Liver (tissue), 9 donors: ENCODE data around the gene SHC1. TPM values are rescaled to one million over a fixed set of nuclear protein-coding genes. Genes with fewer than 3 reads are reported as not detected.

ENCODE experiments used
- DNase-seq: peaks from one replicate; pipeline ENCODE4 v3.0.0-alpha.2; 2017; ENCODE audit warnings: low spot score
- H3K27ac ChIP-seq, 2 donors: one replicate each; pipeline ENCODE4 v1.7.0; 2013; ENCODE audit warnings: inconsistent platforms in 2 of 2, low read length in 2 of 2, control low read depth in 1 of 2, low read depth in 1 of 2, mild to moderate bottlenecking in 1 of 2
- H3K27me3 ChIP-seq, 4 donors: one replicate each; pipeline versions ENCODE4 v1.6.1 to v1.7.0; 2013; ENCODE audit warnings: low read length in 3 of 4, inconsistent platforms in 1 of 4, mild to moderate bottlenecking in 1 of 4, moderate library complexity in 1 of 4; ENCODE audit not compliant: control insufficient read depth in 4 of 4, insufficient read depth in 4 of 4
- H3K36me3 ChIP-seq, 4 donors: one replicate each; pipeline versions ENCODE4 v1.6.1 to v1.7.0; 2013; ENCODE audit warnings: low read length in 3 of 4, mild to moderate bottlenecking in 3 of 4, low read depth in 1 of 4, moderate library complexity in 1 of 4; ENCODE audit not compliant: control insufficient read depth in 4 of 4, insufficient read depth in 3 of 4
- H3K4me1 ChIP-seq, 4 donors: one replicate each; pipeline versions ENCODE4 v1.6.1 to v1.7.0; 2013; ENCODE audit warnings: low read length in 3 of 4, mild to moderate bottlenecking in 3 of 4, moderate library complexity in 1 of 4; ENCODE audit not compliant: control insufficient read depth in 4 of 4, insufficient read depth in 4 of 4
- H3K4me3 ChIP-seq, 3 donors: one replicate each; pipeline versions ENCODE4 v1.6.1 to v1.7.0; 2013; ENCODE audit warnings: low read length in 3 of 3, control low read depth in 1 of 3, low read depth in 1 of 3, mild to moderate bottlenecking in 1 of 3
- H3K9ac ChIP-seq, 2 donors: one replicate each; pipeline ENCODE4 v1.7.0; 2013; ENCODE audit warnings: low read length in 2 of 2, mild to moderate bottlenecking in 2 of 2, moderate library complexity in 2 of 2, control low read depth in 1 of 2, low read depth in 1 of 2
- H3K9me3 ChIP-seq, 4 donors: one replicate each; pipeline versions ENCODE4 v1.6.1 to v1.7.0; 2013; ENCODE audit warnings: low read length in 3 of 4; ENCODE audit not compliant: control insufficient read depth in 4 of 4
- FOXA1 ChIP-seq: IDR thresholded peaks from 2 replicates; pipeline ENCODE4 v1.6.1; 2016; ENCODE audit warnings: antibody characterized with exemption
- FOXA2 ChIP-seq: IDR thresholded peaks from 2 replicates; pipeline ENCODE4 v1.6.1; 2016; ENCODE audit warnings: antibody characterized with exemption
- GABPA ChIP-seq, 2 donors: IDR thresholded peaks in 1 of 2; conservative IDR thresholded peaks in 1 of 2; 2 replicates each; pipeline ENCODE4 v1.6.1; 2016; ENCODE audit warnings: antibody characterized with exemption in 2 of 2, mild to moderate bottlenecking in 1 of 2, moderate library complexity in 1 of 2
- HNF4A ChIP-seq, 2 donors: conservative IDR thresholded peaks; 2 replicates each; pipeline ENCODE4 v1.6.1; 2016; ENCODE audit warnings: antibody characterized with exemption in 2 of 2, mild to moderate bottlenecking in 2 of 2
- JUND ChIP-seq, 2 donors: IDR thresholded peaks; 2 replicates each; pipeline ENCODE4 v1.6.1; 2016; ENCODE audit warnings: antibody characterized with exemption in 2 of 2
- NR2F2 ChIP-seq: IDR thresholded peaks from 2 replicates; pipeline ENCODE4 v1.6.1; 2016; ENCODE audit warnings: antibody characterized with exemption
- RAD21 ChIP-seq, 2 donors: IDR thresholded peaks; 2 replicates each; pipeline ENCODE4 v1.6.1; 2016; ENCODE audit warnings: antibody characterized with exemption in 2 of 2, mild to moderate bottlenecking in 2 of 2
- RXRA ChIP-seq, 2 donors: IDR thresholded peaks; 2 replicates each; pipeline ENCODE4 v1.6.1; 2017 to 2018; ENCODE audit warnings: antibody characterized with exemption in 2 of 2, mild to moderate bottlenecking in 1 of 2
- SP1 ChIP-seq: IDR thresholded peaks from 2 replicates; pipeline ENCODE4 v1.6.1; 2018; ENCODE audit warnings: antibody characterized with exemption, mild to moderate bottlenecking
- TAF1 ChIP-seq: conservative IDR thresholded peaks from 2 replicates; pipeline ENCODE4 v1.6.1; 2016; ENCODE audit warnings: antibody characterized with exemption, mild to moderate bottlenecking
- YY1 ChIP-seq: IDR thresholded peaks from 2 replicates; pipeline ENCODE4 v1.6.1; 2016; ENCODE audit warnings: antibody characterized with exemption, mild to moderate bottlenecking
- WGBS: extraction: QIAGEN DNeasy Blood & Tissue Kit; methylation state at CpG from one replicate; pipeline ENCODE4 v1.1.7; 2013; 5-methylcytosine and 5-hydroxymethylcytosine counted together
- polyA plus RNA-seq, 2 donors: library from polyadenylated mRNA; stranded (reverse) in 1 of 2; unstranded in 1 of 2; fragments of 200-250 nt in 1 of 2; fragments of >200 nt in 1 of 2; fragmentation: Nextera tagmentation in 1 of 2; extraction: Ambion mirVana in 1 of 2; gene quantifications; one replicate each; pipeline versions ENCODE4 v1.2.1 to v1.2.3, GENCODE V29; 2013 to 2015
- total RNA-seq, 2 donors: library from RNA; depleted of rRNA; stranded (reverse); fragments of >200 nt; gene quantifications; one replicate each; pipeline ENCODE4 v1.2.3, GENCODE V29; 2014
- TF ChIP-seq, protein P1 (sequence below): IDR thresholded peaks from 2 replicates; pipeline ENCODE4 v1.6.1; 2016; ENCODE audit warnings: antibody characterized with exemption
- TF ChIP-seq, protein P2 (sequence below): fragments of 150-350 bp; IDR thresholded peaks from 2 replicates; pipeline ENCODE4 v1.5.1; 2017; ENCODE audit warnings: improper control_type of control experiment, low read depth, low read length; ENCODE audit not compliant: missing input control
- donor health status: healthy.
- donor health status: healthy.
- donor health status: healthy.
- donor health status: healthy.
- donor health status: healthy.

SHC1 gene
- total and polyA plus RNA-seq, 4 donors = 27.2 to 65.5 (median 58.0) TPM

GRCh38 chr1:154951901-154952657, 18.5 kb downstream of the SHC1 start:
- Histone ChIP-seq H3K36me3 (peaks cover 0 to 23% (median 4%) of the 10 kb centered on the region in 4 donors), H3K4me1 (peaks cover 9 to 40% (median 24%) of the 10 kb centered on the region in 4 donors), H3K4me3 (no peak overlapping the region), H3K9ac (no peak overlapping the region), H3K9me3 (no peaks in the 10 kb centered on the region), H3K27me3 (no peaks in the 10 kb centered on the region), H3K27ac (no peak overlapping the region)
- no peak for DNase-seq
- WGBS = 82% methylated on average over 15 of the region's 15 CpGs
- TF ChIP-seq FOXA1 (no peak), HNF4A (conservative IDR thresholded peaks at IDR 0.05) (no peak), YY1 (no peak), NR2F2 (no peak), GABPA (IDR thresholded peaks at IDR 0.05 in 1 of 2, conservative IDR thresholded peaks at IDR 0.05 in 1 of 2) (no peak), JUND (IDR thresholded peaks at IDR 0.05) (no peak), RXRA (IDR thresholded peaks at IDR 0.05) (no peak), FOXA2 (no peak), RAD21 (IDR thresholded peaks at IDR 0.05) (no peak), SP1 (no peak)
- TF ChIP-seq, protein P1, sequence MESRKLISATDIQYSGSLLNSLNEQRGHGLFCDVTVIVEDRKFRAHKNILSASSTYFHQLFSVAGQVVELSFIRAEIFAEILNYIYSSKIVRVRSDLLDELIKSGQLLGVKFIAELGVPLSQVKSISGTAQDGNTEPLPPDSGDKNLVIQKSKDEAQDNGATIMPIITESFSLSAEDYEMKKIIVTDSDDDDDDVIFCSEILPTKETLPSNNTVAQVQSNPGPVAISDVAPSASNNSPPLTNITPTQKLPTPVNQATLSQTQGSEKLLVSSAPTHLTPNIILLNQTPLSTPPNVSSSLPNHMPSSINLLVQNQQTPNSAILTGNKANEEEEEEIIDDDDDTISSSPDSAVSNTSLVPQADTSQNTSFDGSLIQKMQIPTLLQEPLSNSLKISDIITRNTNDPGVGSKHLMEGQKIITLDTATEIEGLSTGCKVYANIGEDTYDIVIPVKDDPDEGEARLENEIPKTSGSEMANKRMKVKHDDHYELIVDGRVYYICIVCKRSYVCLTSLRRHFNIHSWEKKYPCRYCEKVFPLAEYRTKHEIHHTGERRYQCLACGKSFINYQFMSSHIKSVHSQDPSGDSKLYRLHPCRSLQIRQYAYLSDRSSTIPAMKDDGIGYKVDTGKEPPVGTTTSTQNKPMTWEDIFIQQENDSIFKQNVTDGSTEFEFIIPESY = no peak
- TF ChIP-seq, protein P2, sequence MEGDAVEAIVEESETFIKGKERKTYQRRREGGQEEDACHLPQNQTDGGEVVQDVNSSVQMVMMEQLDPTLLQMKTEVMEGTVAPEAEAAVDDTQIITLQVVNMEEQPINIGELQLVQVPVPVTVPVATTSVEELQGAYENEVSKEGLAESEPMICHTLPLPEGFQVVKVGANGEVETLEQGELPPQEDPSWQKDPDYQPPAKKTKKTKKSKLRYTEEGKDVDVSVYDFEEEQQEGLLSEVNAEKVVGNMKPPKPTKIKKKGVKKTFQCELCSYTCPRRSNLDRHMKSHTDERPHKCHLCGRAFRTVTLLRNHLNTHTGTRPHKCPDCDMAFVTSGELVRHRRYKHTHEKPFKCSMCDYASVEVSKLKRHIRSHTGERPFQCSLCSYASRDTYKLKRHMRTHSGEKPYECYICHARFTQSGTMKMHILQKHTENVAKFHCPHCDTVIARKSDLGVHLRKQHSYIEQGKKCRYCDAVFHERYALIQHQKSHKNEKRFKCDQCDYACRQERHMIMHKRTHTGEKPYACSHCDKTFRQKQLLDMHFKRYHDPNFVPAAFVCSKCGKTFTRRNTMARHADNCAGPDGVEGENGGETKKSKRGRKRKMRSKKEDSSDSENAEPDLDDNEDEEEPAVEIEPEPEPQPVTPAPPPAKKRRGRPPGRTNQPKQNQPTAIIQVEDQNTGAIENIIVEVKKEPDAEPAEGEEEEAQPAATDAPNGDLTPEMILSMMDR = no peak

GRCh38 chr1:154948079-154948478, 22.5 kb downstream of the SHC1 start:
- H3K27ac ChIP-seq = no peak overlapping the region
- H3K4me3 ChIP-seq = no peak overlapping the region
- TF ChIP-seq, protein P2 = no peak
- TF ChIP-seq TAF1 = no peak
- no peak for TF ChIP-seq YY1
- no peak for TF ChIP-seq HNF4A (conservative IDR thresholded peaks at IDR 0.05)
- WGBS = 94% methylated on average over 11 of the region's 11 CpGs
- peaks cover 0 to 23% (median 4%) of the 10 kb centered on the region in 4 donors for H3K36me3 ChIP-seq
- DNase-seq = no peak
- H3K27me3 ChIP-seq = no peaks in the 10 kb centered on the region
- peaks cover 6 to 27% (median 23%) of the 10 kb centered on the region in 4 donors for H3K4me1 ChIP-seq
- H3K9me3 ChIP-seq = no peaks in the 10 kb centered on the region
- H3K9ac ChIP-seq = no peak overlapping the region
